ENCODE measurements around the gene SIX6. TPM values are rescaled to one million over a fixed set of nuclear protein-coding genes. Genes with fewer than 3 reads are reported as not detected.

The SIX6 gene
- total RNA-seq, 4 donors from 2014 or later, result not detected

GRCh38 chr14:60505448-60505847 lies 3.5 kb upstream of the SIX6 start:
- 19 to 22% methylated on average over 2 of the region's 2 CpGs for WGBS, 2 donors
- TF ChIP-seq CTCF (IDR thresholded peaks at IDR 0.05), result no peak
- no peak for TF ChIP-seq POLR2A (IDR thresholded peaks at IDR 0.05)
- intact Hi-C loops (cut with DNase I), result no loop called here

GRCh38 chr14:60506010-60506409 lies 2.9 kb upstream of the SIX6 start:
- 7 to 17% methylated on average over 7 of the region's 7 CpGs for WGBS, 2 donors
- TF ChIP-seq POLR2A (IDR thresholded peaks at IDR 0.05), result no peak
- TF ChIP-seq CTCF (IDR thresholded peaks at IDR 0.05), result no peak
- Histone ChIP-seq H3K36me3 (no peaks in the 10 kb centered on the region), H3K27ac (no peak overlapping the region), H3K27me3 (peaks cover 55% of the 10 kb centered on the region), H3K9me3 (no peaks in the 10 kb centered on the region), H3K4me3 (replicated peaks in 1 of 3) (no peak overlapping the region), H3K4me1 (peaks cover 14 to 24% of the 10 kb centered on the region in 2 donors)
- intact Hi-C loops (cut with DNase I), result no loop called here
- DNase-seq, result no peak

More at GRCh38 chr14:60505448-60505847, 3.5 kb upstream of the SIX6 start:
- DNase-seq, result no peak
- Histone ChIP-seq H3K4me3 (replicated peaks in 1 of 3) (no peak overlapping the region), H3K36me3 (no peaks in the 10 kb centered on the region), H3K27ac (no peak overlapping the region), H3K9me3 (no peaks in the 10 kb centered on the region), H3K27me3 (peaks cover 50% of the 10 kb centered on the region), H3K4me1 (peaks cover 14 to 19% of the 10 kb centered on the region in 2 donors)

DNA sequence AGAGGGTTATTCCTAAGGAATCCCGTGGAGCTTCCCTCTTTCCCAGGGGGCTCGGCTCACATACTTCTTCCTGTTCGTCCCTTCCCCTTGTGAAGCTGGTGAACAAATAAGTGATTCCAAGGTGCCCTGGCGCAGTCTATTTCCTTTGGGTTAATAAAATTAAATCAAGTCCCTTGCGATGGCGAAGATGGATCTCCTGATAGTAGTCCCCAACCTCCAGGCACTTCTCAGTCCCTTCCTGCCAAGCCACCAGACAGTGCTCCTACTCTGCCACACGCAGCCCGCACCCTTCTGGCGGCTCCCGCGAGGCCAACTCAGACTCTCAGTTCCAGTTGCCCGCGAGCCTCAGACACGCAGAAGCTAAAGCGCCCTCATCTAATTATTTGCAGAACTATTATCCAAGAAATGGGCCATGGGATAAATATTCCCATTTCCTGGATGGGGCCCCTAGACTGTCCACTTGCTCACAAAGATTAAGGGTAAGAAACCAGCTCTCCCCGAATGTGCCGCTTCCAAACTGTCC lies 2.4 kb upstream of the SIX6 start:
- 7 to 29% methylated on average over 16 to 17 of the region's 17 CpGs for WGBS, 2 donors
- Histone ChIP-seq H3K27ac (no peak overlapping the region), H3K36me3 (no peaks in the 10 kb centered on the region), H3K4me1 (peaks cover 14 to 29% of the 10 kb centered on the region in 2 donors), H3K9me3 (no peaks in the 10 kb centered on the region), H3K27me3 (peaks cover 60% of the 10 kb centered on the region), H3K4me3 (replicated peaks in 1 of 3) (no peak overlapping the region)
- intact Hi-C loops (cut with DNase I), result no loop called here
- TF ChIP-seq CTCF (IDR thresholded peaks at IDR 0.05), result no peak
- no peak for TF ChIP-seq POLR2A (IDR thresholded peaks at IDR 0.05)
- DNase-seq, result no peak

- 11 to 16% methylated on average over 32 to 39 of the region's 48 CpGs for WGBS, 2 donors
- Histone ChIP-seq H3K27me3 (peaks cover 62% of the 10 kb centered on the region), H3K4me3 (replicated peaks in 1 of 3) (no peak overlapping the region), H3K36me3 (no peaks in the 10 kb centered on the region), H3K27ac (no peak overlapping the region), H3K9me3 (no peaks in the 10 kb centered on the region), H3K4me1 (peaks cover 14 to 29% of the 10 kb centered on the region in 2 donors)
- TF ChIP-seq CTCF (IDR thresholded peaks at IDR 0.05), result no peak
- TF ChIP-seq POLR2A (IDR thresholded peaks at IDR 0.05), result no peak
- no peak for DNase-seq
- intact Hi-C loops (cut with DNase I), result no loop called here
These were observed 1.7 kb upstream of the SIX6 start for GRCh38 chr14:60506985-60507829.

DNA sequence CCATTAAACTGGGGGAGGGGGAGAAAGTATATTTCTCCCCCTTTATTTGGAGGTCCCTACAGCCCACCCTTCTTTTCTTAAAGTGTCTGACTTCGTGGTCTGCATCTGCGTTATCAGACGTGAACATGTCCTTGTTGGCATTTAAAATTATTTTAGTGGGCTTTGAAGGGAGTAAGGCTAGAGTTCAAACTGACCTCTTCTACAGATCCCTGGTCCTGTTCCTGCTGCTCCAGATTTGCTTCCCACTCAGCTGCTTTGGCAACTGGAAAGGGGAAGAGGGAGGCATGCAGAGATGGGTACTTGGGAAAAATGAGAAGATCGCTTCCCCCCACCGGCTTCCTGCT lies 611 bp upstream of the SIX6 start:
- H3K27me3 ChIP-seq, result peaks cover 66% of the 10 kb centered on the region

More for the DNA sequence above, 611 bp upstream of the SIX6 start:
- WGBS, 2 donors, result 4 to 19% methylated on average over 5 of the region's 5 CpGs
- no peaks in the 10 kb centered on the region for H3K9me3 ChIP-seq
- DNase-seq, result no peak
- H3K36me3 ChIP-seq, result no peaks in the 10 kb centered on the region
- no peak overlapping the region for H3K4me3 ChIP-seq (replicated peaks in 1 of 3)
- H3K4me1 ChIP-seq, result peaks cover 14 to 29% of the 10 kb centered on the region in 2 donors
- intact Hi-C loops (cut with DNase I), result no loop called here
- no peak overlapping the region for H3K27ac ChIP-seq
- TF ChIP-seq CTCF (IDR thresholded peaks at IDR 0.05), result no peak
- no peak for TF ChIP-seq POLR2A (IDR thresholded peaks at IDR 0.05)
